ENCODE results near the gene PRKD3.

The PRKD3 gene

DNA sequence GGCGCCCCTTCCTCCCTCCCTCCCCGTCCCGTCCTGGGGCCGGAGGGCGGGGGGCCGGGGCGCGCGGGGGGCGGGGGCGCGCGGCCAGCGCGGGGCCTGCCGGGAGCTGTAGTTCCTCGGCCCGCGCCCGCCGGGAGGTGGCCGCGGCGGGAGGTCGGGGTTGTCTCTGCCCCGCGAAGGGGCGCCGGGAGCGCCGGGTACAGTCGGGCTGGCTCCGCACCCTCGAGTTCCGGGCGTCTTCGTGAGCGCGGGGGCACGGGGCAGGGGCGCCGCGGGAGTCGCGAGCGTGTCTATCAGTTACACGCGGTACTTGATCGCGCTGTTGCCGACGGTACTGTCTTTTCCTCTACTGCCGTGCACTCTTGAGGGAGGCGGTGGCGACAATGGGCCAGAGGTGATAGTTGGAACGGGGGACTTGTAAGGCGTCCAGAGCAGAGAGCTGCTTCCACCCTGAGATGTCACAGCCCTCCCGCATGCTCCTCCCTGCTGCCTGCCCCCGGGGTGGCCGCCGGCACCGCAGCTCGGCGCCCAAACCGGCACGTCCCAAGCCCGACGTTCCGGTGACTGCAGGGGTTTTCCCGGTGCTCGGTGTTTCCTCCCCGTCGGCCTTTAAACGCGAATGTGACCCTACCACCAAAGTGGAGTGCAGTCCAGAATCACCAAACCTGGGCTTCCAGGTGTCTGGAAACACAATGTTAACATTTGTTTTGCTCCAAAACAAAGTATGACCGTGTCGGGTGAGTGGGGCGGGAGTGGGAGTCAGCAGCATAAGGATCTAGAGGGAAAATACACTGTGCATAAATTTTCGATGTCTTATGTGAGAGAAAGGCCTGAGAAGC is at the start of gene PRKD3:
TSS of gene PRKD3 (minus strand) at position 48 of the 839 bp plus-strand sequence. CDS start 8,309 bp downstream, outside the sequence.
- TF ChIP-seq CTCF (IDR thresholded peaks at IDR 0.05) = no peak
- H3K4me3 ChIP-seq = peak within 1 kb of the TSS; percentile 96
- DNase-seq (ENCODE audit: low spot score) = peak; percentile 85
- peak within 1 kb of the TSS; percentile 96 to 98 for H3K27ac ChIP-seq

DNA sequence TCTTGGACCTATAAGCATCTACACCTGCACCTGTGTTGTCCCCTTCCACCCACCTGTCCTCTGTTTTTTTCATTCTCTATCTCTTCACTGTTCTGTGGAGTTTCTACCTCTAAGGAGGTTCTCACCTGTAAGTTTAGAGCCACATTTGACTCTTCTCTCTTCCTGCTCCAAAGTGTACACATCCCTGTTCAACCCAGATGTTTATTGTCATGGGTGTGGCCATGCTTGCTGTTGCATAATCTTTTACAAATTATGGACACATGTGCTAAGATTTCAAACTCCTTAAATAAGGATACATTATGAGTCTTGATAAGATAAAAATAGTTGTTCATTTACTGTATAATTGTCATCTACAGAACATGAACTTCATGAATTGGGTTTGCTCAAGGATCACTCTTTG is 47.4 kb upstream of the PRKD3 start:
- H3K4me3 ChIP-seq = no peak overlapping the region
- no peak for TF ChIP-seq CTCF (IDR thresholded peaks at IDR 0.05)
- no peak for DNase-seq (ENCODE audit: low spot score)
- no peak overlapping the region for H3K27ac ChIP-seq

GRCh38 chr2:37370666-37371065 is 46.0 kb upstream of the PRKD3 start:
- no peak for TF ChIP-seq CTCF (IDR thresholded peaks at IDR 0.05)
- H3K4me3 ChIP-seq = no peak overlapping the region
- no peak overlapping the region for H3K27ac ChIP-seq
- DNase-seq (ENCODE audit: low spot score) = no peak

- no peak overlapping the region for H3K27ac ChIP-seq
- H3K4me3 ChIP-seq = no peak overlapping the region
- no peak for TF ChIP-seq CTCF (IDR thresholded peaks at IDR 0.05)
- DNase-seq (ENCODE audit: low spot score) = no peak
Measured at GRCh38 chr2:37367984-37368383, 43.4 kb upstream of the PRKD3 start.

DNA sequence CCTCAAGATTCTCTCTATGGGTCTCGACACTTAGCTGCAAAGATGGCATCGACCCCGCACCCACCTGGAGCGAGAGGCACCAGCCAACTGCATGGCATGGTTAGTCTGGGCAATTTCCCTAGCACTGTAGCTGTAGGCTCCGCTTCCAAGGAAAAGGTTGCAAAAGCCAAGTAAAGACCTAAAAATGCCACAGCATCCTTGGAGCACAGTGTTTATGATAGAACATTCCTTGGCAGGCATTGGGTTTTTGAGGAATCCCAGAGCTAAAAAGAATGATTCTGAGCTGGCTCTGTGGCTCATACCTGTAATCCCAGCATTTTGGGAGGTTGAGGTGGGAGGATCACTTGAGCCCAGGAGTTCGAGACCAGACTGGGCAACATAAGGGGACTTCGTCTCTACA is 42.7 kb upstream of the PRKD3 start:
- no peak overlapping the region for H3K27ac ChIP-seq
- DNase-seq (ENCODE audit: low spot score) = no peak
- no peak for TF ChIP-seq CTCF (IDR thresholded peaks at IDR 0.05)
- H3K4me3 ChIP-seq = no peak overlapping the region

DNA sequence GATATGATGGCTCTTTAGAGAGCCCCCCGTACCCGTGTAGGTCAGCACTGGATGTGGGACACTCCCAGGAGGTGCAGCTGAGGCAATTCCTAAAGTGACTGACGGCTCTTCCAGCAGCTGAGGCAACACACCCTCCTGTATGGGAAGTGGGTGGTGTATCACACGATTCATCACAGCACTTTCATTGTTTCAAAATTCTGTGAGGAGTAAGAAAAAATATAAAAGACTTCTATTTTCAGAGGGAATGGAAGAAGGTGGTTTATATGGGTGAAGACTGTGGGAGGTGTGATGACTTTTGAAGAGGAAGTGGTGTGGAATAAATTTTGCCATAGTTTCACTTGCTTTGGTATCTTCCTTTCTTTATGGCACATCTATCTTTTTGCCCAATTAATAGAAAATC is 42.1 kb upstream of the PRKD3 start:
- DNase-seq (ENCODE audit: low spot score) = no peak
- no peak for TF ChIP-seq CTCF (IDR thresholded peaks at IDR 0.05)
- H3K27ac ChIP-seq = no peak overlapping the region
- H3K4me3 ChIP-seq = no peak overlapping the region

GRCh38 chr2:37365669-37366068 is 41.0 kb upstream of the PRKD3 start:
- Histone ChIP-seq H3K4me3 (no peak overlapping the region), H3K27ac (no peak overlapping the region)
- DNase-seq (ENCODE audit: low spot score) = no peak
- no peak for TF ChIP-seq CTCF (IDR thresholded peaks at IDR 0.05)
